ES-I3 (cell line): ENCODE data around the gene PTPN14.

Experiments used
- H3K36me3 ChIP-seq: 2 replicates; pipeline ENCODE4 v1.6.1; 2013; ENCODE audit warnings: mild to moderate bottlenecking, low read length, control low read depth, moderate library complexity; ENCODE audit not compliant: insufficient read depth
- H3K4me1 ChIP-seq: 2 replicates; pipeline ENCODE4 v1.6.1; 2013; ENCODE audit warnings: mild to moderate bottlenecking, control low read depth, low read length; ENCODE audit not compliant: insufficient read depth
- H3K9ac ChIP-seq: 2 replicates; pipeline ENCODE4 v1.6.1; 2013; ENCODE audit warnings: low read depth, mild to moderate bottlenecking, low read length, moderate library complexity
- H3K9me3 ChIP-seq: 2 replicates; pipeline ENCODE4 v1.6.1; 2013; ENCODE audit warnings: mild to moderate bottlenecking, low read length, moderate library complexity; ENCODE audit not compliant: control insufficient read depth, insufficient read depth

PTPN14 gene

GRCh38 chr1:214385428-214385827 is 166.0 kb downstream of the PTPN14 start:
- Histone ChIP-seq H3K9ac (no peak overlapping the region), H3K36me3 (peaks cover 24% of the 10 kb centered on the region), H3K4me1 (peaks cover 13% of the 10 kb centered on the region), H3K9me3 (no peaks in the 10 kb centered on the region)

GRCh38 chr1:214384373-214385079 is 166.9 kb downstream of the PTPN14 start:
- Histone ChIP-seq H3K36me3 (peaks cover 24% of the 10 kb centered on the region), H3K9me3 (no peaks in the 10 kb centered on the region), H3K4me1 (peaks cover 20% of the 10 kb centered on the region), H3K9ac (no peak overlapping the region)

GRCh38 chr1:214383381-214384372 is 167.7 kb downstream of the PTPN14 start:
- no peak overlapping the region for H3K9ac ChIP-seq
- peaks cover 23% of the 10 kb centered on the region for H3K4me1 ChIP-seq
- no peaks in the 10 kb centered on the region for H3K9me3 ChIP-seq
- peaks cover 24% of the 10 kb centered on the region for H3K36me3 ChIP-seq

- no peak overlapping the region for H3K9ac ChIP-seq
- H3K36me3 ChIP-seq = peaks cover 20% of the 10 kb centered on the region
- H3K4me1 ChIP-seq = peaks cover 23% of the 10 kb centered on the region
- no peaks in the 10 kb centered on the region for H3K9me3 ChIP-seq
Observed at GRCh38 chr1:214380986-214381695, 170.3 kb downstream of the PTPN14 start.

GRCh38 chr1:214380396-214380795 is 171.0 kb downstream of the PTPN14 start:
- H3K36me3 ChIP-seq = peaks cover 20% of the 10 kb centered on the region
- no peak overlapping the region for H3K9ac ChIP-seq
- peaks cover 23% of the 10 kb centered on the region for H3K4me1 ChIP-seq
- no peaks in the 10 kb centered on the region for H3K9me3 ChIP-seq

GRCh38 chr1:214379236-214379970 is 172.0 kb downstream of the PTPN14 start:
- Histone ChIP-seq H3K9ac (no peak overlapping the region), H3K9me3 (no peaks in the 10 kb centered on the region), H3K4me1 (peaks cover 23% of the 10 kb centered on the region), H3K36me3 (peaks cover 16% of the 10 kb centered on the region)

GRCh38 chr1:214378492-214378891 is 172.9 kb downstream of the PTPN14 start:
- Histone ChIP-seq H3K4me1 (peaks cover 23% of the 10 kb centered on the region), H3K9ac (no peak overlapping the region), H3K36me3 (peaks cover 14% of the 10 kb centered on the region), H3K9me3 (no peaks in the 10 kb centered on the region)

GRCh38 chr1:214377886-214378285 is 173.5 kb downstream of the PTPN14 start:
- peaks cover 23% of the 10 kb centered on the region for H3K4me1 ChIP-seq
- no peaks in the 10 kb centered on the region for H3K9me3 ChIP-seq
- H3K9ac ChIP-seq = no peak overlapping the region
- peaks cover 16% of the 10 kb centered on the region for H3K36me3 ChIP-seq

GRCh38 chr1:214377485-214377884 is 173.9 kb downstream of the PTPN14 start:
- Histone ChIP-seq H3K36me3 (peaks cover 16% of the 10 kb centered on the region), H3K4me1 (peaks cover 23% of the 10 kb centered on the region), H3K9ac (no peak overlapping the region), H3K9me3 (no peaks in the 10 kb centered on the region)

- H3K4me1 ChIP-seq = no peaks in the 10 kb centered on the region
- no peak overlapping the region for H3K9ac ChIP-seq
- no peaks in the 10 kb centered on the region for H3K9me3 ChIP-seq
- H3K36me3 ChIP-seq = peaks cover 14% of the 10 kb centered on the region
Observed at GRCh38 chr1:214372092-214372491, 179.3 kb downstream of the PTPN14 start.

- Histone ChIP-seq H3K9ac (no peak overlapping the region), H3K4me1 (no peaks in the 10 kb centered on the region), H3K36me3 (peaks cover 14% of the 10 kb centered on the region), H3K9me3 (no peaks in the 10 kb centered on the region)
Observed at GRCh38 chr1:214370615-214371014, 180.8 kb downstream of the PTPN14 start.

- H3K9me3 ChIP-seq = no peaks in the 10 kb centered on the region
- H3K9ac ChIP-seq = no peak overlapping the region
- no peaks in the 10 kb centered on the region for H3K4me1 ChIP-seq
- peaks cover 14% of the 10 kb centered on the region for H3K36me3 ChIP-seq
Observed at GRCh38 chr1:214369364-214369763, 182.0 kb downstream of the PTPN14 start.

- H3K9ac ChIP-seq = no peak overlapping the region
- no peaks in the 10 kb centered on the region for H3K9me3 ChIP-seq
- H3K4me1 ChIP-seq = no peaks in the 10 kb centered on the region
- H3K36me3 ChIP-seq = peaks cover 14% of the 10 kb centered on the region
Observed at GRCh38 chr1:214367841-214368240, 183.6 kb downstream of the PTPN14 start.
